Small intestine (tissue), 7 donors: ENCODE measurements around the gene ARHGEF19. TPM values are rescaled to one million over a fixed set of nuclear protein-coding genes. Genes with fewer than 3 reads are reported as not detected.
"Not testable (repeated sequence)": the region's sequence is repeated elsewhere in the genome, so short reads cannot be mapped to it uniquely, and the experiment has no call there.

Source experiments
- DNase-seq, 2 donors: peaks; one replicate each; pipeline versions ENCODE4 v3.0.0 to v3.0.0-alpha.2; 2013
- FAIRE-seq: peaks from 2 replicates; lab custom pipeline; 2012; peaks lifted over from hg19 to GRCh38; lab: Jason Lieb, UNC
- H3K27ac ChIP-seq, 3 donors: one replicate each; pipeline ENCODE4 v1.5.1; 2013; ENCODE audit warnings: low read length in 2 of 3, mild to moderate bottlenecking in 2 of 3, control low read depth in 1 of 3, inconsistent platforms in 1 of 3, low read depth in 1 of 3, moderate library complexity in 1 of 3
- H3K27me3 ChIP-seq, 3 donors: one replicate each; pipeline ENCODE4 v1.6.1; 2013; ENCODE audit warnings: low read length in 3 of 3, inconsistent platforms in 1 of 3; ENCODE audit not compliant: control insufficient read depth in 3 of 3, insufficient read depth in 3 of 3
- H3K36me3 ChIP-seq, 3 donors: one replicate each; pipeline ENCODE4 v1.6.1; 2013; ENCODE audit warnings: low read length in 3 of 3, inconsistent platforms in 1 of 3, low read depth in 1 of 3, mild to moderate bottlenecking in 1 of 3, moderate library complexity in 1 of 3; ENCODE audit not compliant: control insufficient read depth in 3 of 3, insufficient read depth in 2 of 3
- H3K4me1 ChIP-seq, 3 donors: one replicate each; pipeline ENCODE4 v1.6.1; 2013; ENCODE audit warnings: low read length in 2 of 3, inconsistent platforms in 1 of 3, low read depth in 1 of 3, mild to moderate bottlenecking in 1 of 3, moderate library complexity in 1 of 3; ENCODE audit not compliant: control insufficient read depth in 3 of 3, insufficient read depth in 2 of 3
- H3K4me3 ChIP-seq, 3 donors: one replicate each; pipeline ENCODE4 v1.5.1; 2013; ENCODE audit warnings: low read length in 3 of 3, control low read depth in 1 of 3, inconsistent platforms in 1 of 3, low read depth in 1 of 3, mild to moderate bottlenecking in 1 of 3, moderate library complexity in 1 of 3
- H3K9me3 ChIP-seq, 2 donors: one replicate each; pipeline ENCODE4 v1.6.1; 2013; ENCODE audit warnings: low read depth in 1 of 2, low read length in 1 of 2; ENCODE audit not compliant: control insufficient read depth in 2 of 2, insufficient read depth in 1 of 2
- WGBS, 3 donors: extraction: QIAGEN DNeasy Blood & Tissue Kit; methylation state at CpG; one replicate each; pipeline ENCODE4 v1.1.7; 2013; 5-methylcytosine and 5-hydroxymethylcytosine counted together
- polyA plus RNA-seq, 4 donors: library from polyadenylated mRNA; stranded (reverse) in 3 of 4; unstranded in 1 of 4; fragments of 200-250 nt in 3 of 4; fragments of 120-200 nt in 1 of 4; gene quantifications; one replicate each; pipeline versions ENCODE4 v1.2.1 to v1.2.3, GENCODE V29; 2013
- donor health status: healthy with polysubstance abuse.
- donor health status: control.
- donor health status: control.
- donor health status: Bipolar disorder and iron deficiency.
- donor health status: healthy.

ARHGEF19 gene
- polyA plus RNA-seq, 4 donors = 2.2 to 14.0 (median 7.5) TPM

GRCh38 chr1:16202281-16203210, 9.9 kb downstream of the ARHGEF19 start:
- no peaks in the 10 kb centered on the region for H3K9me3 ChIP-seq
- no peak for DNase-seq
- H3K36me3 ChIP-seq = peaks cover 0 to 68% (median 0%) of the 10 kb centered on the region in 3 donors
- H3K27ac ChIP-seq = no peak overlapping the region
- 89 to 91% (median 90%) methylated on average over 20 to 24 of the region's 24 CpGs for WGBS, 3 donors
- H3K4me3 ChIP-seq = no peak overlapping the region
- no peak for FAIRE-seq
- no peaks in the 10 kb centered on the region for H3K27me3 ChIP-seq
- H3K4me1 ChIP-seq = peaks cover 2 to 8% (median 5%) of the 10 kb centered on the region in 3 donors

- Histone ChIP-seq H3K27me3 (no peaks in the 10 kb centered on the region), H3K4me1 (peaks cover 0 to 3% (median 0%) of the 10 kb centered on the region in 3 donors), H3K27ac (no peak overlapping the region), H3K9me3 (no peaks in the 10 kb centered on the region), H3K36me3 (peaks cover 0 to 63% (median 0%) of the 10 kb centered on the region in 3 donors), H3K4me3 (no peak overlapping the region)
- 91 to 96% (median 95%) methylated on average over 4 of the region's 4 CpGs for WGBS, 3 donors
- DNase-seq (no peak), FAIRE-seq (no peak)
Measured at GRCh38 chr1:16199700-16200099, 12.8 kb downstream of the ARHGEF19 start.

GRCh38 chr1:16199157-16199501, 13.3 kb downstream of the ARHGEF19 start:
- Histone ChIP-seq H3K4me1 (peaks cover 0 to 3% (median 0%) of the 10 kb centered on the region in 3 donors), H3K27ac (no peak overlapping the region), H3K9me3 (no peaks in the 10 kb centered on the region), H3K4me3 (no peak overlapping the region), H3K36me3 (peaks cover 0 to 57% (median 0%) of the 10 kb centered on the region in 3 donors), H3K27me3 (no peaks in the 10 kb centered on the region)
- WGBS, 3 donors = 17 to 33% (median 33%) methylated on average over 1 of the region's 1 CpG
- peak in 1 of 2 donors; percentile 73 for DNase-seq
- FAIRE-seq = no peak

GRCh38 chr1:16198444-16199156, 13.9 kb downstream of the ARHGEF19 start:
- DNase-seq = no peak
- Histone ChIP-seq H3K36me3 (peaks cover 0 to 54% (median 0%) of the 10 kb centered on the region in 3 donors), H3K27ac (no peak overlapping the region), H3K4me3 (no peak overlapping the region), H3K4me1 (peaks cover 0 to 3% (median 0%) of the 10 kb centered on the region in 3 donors), H3K9me3 (no peaks in the 10 kb centered on the region), H3K27me3 (no peaks in the 10 kb centered on the region)
- 91 to 94% (median 94%) methylated on average over 8 of the region's 8 CpGs for WGBS, 3 donors
- FAIRE-seq = no peak

- no peak for DNase-seq
- WGBS, 3 donors = 64 to 83% (median 70%) methylated on average over 3 of the region's 3 CpGs
- Histone ChIP-seq H3K27ac (no peak overlapping the region), H3K4me1 (peaks cover 0 to 3% (median 0%) of the 10 kb centered on the region in 3 donors), H3K4me3 (no peak overlapping the region), H3K36me3 (peaks cover 0 to 39% (median 0%) of the 10 kb centered on the region in 3 donors), H3K27me3 (no peaks in the 10 kb centered on the region), H3K9me3 (no peaks in the 10 kb centered on the region)
- no peak for FAIRE-seq
Measured at GRCh38 chr1:16196874-16197273, 15.6 kb downstream of the ARHGEF19 start.

- DNase-seq, H3K9me3 ChIP-seq, H3K27me3 ChIP-seq, H3K4me1 ChIP-seq, FAIRE-seq, H3K4me3 ChIP-seq, H3K27ac ChIP-seq: not testable (repeated sequence)
- H3K36me3 ChIP-seq = peaks cover 0 to 32% (median 0%) of the 10 kb centered on the region in 3 donors
- 91 to 92% (median 91%) methylated on average over 4 of the region's 4 CpGs for WGBS, 3 donors
Measured at GRCh38 chr1:16196139-16196538, 16.3 kb downstream of the ARHGEF19 start.

GRCh38 chr1:16195518-16195905, 16.9 kb downstream of the ARHGEF19 start:
- FAIRE-seq (no peak), DNase-seq (no peak)
- H3K4me3 ChIP-seq = no peak overlapping the region
- H3K27me3 ChIP-seq = no peaks in the 10 kb centered on the region
- H3K27ac ChIP-seq = no peak overlapping the region
- H3K9me3 ChIP-seq = no peaks in the 10 kb centered on the region
- H3K4me1 ChIP-seq = peaks cover 0 to 3% (median 0%) of the 10 kb centered on the region in 3 donors
- H3K36me3 ChIP-seq = peaks cover 0 to 28% (median 0%) of the 10 kb centered on the region in 3 donors
- WGBS, 3 donors = 88% methylated on average over 7 of the region's 7 CpGs

GRCh38 chr1:16191916-16192546, 20.4 kb downstream of the ARHGEF19 start:
- no peak overlapping the region for H3K4me3 ChIP-seq
- H3K27ac ChIP-seq = no peak overlapping the region
- H3K4me1 ChIP-seq = peaks cover 0 to 18% (median 0%) of the 10 kb centered on the region in 3 donors
- 81 to 92% (median 90%) methylated on average over 6 of the region's 6 CpGs for WGBS, 3 donors
- DNase-seq (no peak), FAIRE-seq (no peak)
- no peaks in the 10 kb centered on the region for H3K9me3 ChIP-seq
- peaks cover 0 to under 1% (median 0%) of the 10 kb centered on the region in 3 donors for H3K36me3 ChIP-seq
- no peaks in the 10 kb centered on the region for H3K27me3 ChIP-seq
